GM21529 (cell line): ENCODE data around the gene NEMP2.
"Not testable (repeated sequence)": the region's sequence is repeated elsewhere in the genome, so short reads cannot be mapped to it uniquely, and the experiment has no call there.

Experiments used
- ATAC-seq: cut with Tn5 transposase; IDR thresholded peaks from one replicate; pipeline ENCODE4 v1.9.1; 2021; ENCODE audit not compliant: unreplicated experiment

NEMP2 gene

DNA sequence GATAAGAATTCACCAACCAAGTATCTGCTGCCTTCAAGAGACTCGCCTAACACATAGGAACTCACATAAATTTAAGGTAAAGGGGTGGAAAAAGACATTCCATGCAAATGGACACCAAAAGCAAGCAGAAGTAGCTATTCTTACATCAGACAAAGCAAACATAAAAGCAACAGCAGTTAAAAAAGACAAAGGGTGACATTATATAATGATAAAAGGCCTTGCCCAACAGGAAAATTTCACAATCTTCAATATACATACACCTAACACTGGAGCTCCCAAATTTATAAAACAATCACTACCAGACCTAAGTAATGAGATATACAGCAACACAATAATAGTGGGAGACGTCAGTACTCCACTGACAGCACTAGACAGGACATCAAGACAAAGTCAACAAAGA is 41.4 kb downstream of the NEMP2 start:
- ATAC-seq: no peak

DNA sequence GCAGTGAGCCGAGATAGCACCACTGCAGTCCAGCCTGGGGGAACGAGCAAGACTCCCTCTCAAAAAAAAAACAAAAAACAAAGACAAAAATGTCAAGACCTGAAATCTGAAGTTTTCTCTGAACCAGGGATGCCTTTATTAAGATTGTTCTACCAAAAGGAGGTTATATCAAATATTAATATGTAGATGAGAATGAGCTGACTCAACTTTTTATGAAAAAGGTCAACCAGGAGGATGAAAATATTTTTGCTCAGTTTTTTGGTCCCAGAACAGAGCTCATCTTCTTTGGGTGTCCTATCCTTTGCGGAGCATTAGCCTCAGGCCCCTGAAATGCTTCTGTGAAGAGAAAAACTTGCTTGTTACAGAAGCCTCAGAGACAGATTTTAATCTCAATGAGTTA is 44.0 kb downstream of the NEMP2 start:
- no peak for ATAC-seq

GRCh38 chr2:190489475-190489874 is 45.0 kb downstream of the NEMP2 start:
- ATAC-seq: no peak

DNA sequence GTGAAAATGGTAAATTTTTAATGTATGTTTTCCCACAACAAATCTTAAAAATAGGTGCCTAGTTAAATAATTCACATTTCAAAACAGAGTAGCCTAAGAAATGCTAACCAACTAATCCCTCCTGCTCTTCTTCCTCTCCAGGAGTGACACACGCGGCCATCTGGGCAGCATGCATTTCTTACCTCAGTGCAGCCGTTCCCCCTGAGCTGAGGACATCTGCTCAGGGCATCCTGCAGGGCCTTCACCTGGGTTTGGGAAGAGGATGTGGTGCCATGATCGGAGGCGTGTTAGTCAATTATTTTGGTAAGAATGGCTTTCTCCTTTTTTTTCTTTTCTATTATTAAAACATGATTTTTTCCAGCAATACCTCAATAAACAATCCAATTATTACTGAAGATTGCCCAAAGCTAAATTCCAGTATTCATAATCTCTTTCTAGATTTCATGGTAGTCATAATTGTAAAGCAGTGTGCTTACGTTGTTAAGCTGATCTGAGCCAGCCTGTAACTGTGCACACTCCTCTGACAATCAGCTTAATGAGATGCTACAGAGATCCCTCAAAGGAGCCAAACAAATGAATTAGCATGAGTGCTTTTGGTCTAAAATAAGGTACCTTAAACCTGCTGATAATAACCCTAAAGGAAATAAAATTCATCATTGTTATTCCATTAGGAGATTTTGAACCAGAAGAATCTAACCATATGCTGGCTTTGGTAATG is 45.8 kb downstream of the NEMP2 start:
- ATAC-seq: no peak

- ATAC-seq: no peak
These were observed 48.4 kb downstream of the NEMP2 start for GRCh38 chr2:190486037-190486623.

DNA sequence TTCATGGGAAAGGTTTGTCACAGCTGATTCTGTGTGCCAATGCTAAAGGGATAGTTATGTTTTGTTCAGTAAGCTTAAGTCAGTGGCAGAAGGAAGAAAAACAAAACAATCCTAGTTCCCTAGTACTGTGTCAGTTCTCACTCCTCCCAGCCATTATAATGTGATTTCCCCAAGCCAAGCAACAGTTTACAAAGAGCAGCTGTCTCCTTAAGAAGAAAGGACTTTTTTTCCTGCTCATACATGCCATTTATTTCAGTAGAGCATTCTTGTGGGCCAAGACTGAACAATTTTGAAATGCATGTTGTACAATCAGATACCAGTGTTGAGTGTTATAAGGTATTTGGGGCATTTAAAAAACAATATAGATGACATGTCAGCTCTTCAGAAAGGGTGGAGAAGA is 52.1 kb downstream of the NEMP2 start:
- no peak for ATAC-seq

DNA sequence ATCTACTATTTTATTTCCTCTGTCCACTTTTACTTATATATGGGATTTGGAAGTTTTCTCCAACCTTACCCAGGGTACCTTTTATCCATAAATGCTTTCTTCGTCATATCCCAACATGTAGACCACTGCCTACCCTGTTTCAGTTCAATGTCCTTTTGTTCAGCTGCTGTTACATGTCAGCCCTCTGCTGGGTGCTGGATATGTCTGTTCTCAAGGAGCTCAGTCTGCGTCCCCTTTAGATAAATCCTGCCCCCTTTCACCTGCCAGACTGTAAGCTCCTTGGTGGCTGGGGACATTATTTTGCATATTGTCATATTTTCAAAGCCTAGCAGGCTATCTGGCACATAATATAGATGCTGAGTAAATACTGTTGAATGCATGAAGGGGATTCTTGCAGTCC is 53.2 kb downstream of the NEMP2 start:
- ATAC-seq: no peak

DNA sequence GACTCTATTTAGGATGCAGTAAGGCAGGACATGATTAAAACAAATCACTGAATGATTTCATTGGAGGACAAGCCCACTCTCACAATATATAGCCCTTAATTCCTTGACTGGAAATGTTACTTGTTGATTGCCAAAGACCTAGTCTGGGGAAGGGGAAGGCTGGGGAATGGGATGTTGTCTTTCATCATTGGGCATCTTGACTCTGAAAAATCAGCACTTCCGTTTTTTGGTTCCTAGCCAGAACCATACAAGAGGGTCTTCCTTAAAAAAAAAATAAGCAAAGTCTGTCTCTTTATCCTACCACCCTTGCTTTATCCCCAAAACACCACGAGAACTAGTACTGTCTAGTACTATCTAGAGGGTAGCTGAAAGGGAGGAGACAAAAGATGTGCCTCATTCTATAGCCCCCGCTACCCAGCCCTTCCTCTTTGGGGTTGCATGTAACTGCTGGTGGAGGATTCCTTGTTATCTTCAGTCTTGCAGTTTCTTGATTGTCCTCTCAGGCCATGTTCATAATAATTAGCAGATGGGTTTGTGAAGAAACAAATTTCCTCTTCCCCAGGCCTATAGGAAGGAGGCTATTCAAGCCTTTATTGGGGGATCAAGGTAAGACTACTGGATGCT is 55.8 kb downstream of the NEMP2 start:
- ATAC-seq: no peak

- ATAC-seq: no peak
These were observed 56.7 kb downstream of the NEMP2 start for GRCh38 chr2:190477661-190478454.

- ATAC-seq: no peak
These were observed 64.2 kb downstream of the NEMP2 start for GRCh38 chr2:190470256-190470826.

- no peak for ATAC-seq
These were observed 64.8 kb downstream of the NEMP2 start for GRCh38 chr2:190469771-190470170.

DNA sequence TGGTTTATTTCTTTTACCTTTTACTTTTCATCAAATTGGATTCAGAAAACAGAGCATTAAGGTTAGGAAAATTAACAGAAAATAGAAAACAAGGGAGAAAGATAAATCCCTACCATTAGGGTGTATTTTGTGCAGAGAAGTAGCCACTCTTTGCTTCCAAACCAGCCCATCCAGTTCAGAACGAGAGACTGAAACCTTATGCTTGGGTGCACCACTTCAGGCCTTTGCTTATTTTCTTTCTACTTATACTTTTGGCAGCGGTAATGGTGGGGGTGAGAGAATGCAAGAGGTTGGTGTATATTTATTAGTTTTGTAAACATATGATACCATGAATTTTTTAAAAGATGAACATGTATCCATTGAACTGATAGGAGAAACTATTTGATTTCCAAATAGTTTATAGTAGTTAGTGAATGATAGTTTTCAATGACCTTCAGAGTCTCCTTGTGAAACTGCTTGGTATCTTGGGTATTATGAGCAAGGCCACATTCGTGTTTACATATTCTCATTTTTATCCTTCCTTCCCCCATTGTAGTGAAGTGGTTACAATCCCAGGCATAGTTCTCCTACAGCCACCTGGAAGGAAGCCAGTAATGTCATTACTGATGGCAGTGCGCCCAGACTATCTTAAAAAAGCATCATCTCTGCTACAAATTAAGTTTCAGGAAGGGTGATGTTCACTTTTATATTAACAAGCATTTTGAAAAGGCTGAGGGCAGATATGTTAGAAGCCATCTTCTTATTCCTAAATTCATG is 65.5 kb downstream of the NEMP2 start:
- no peak for ATAC-seq

- ATAC-seq: not testable (repeated sequence)
These were observed 66.2 kb downstream of the NEMP2 start for GRCh38 chr2:190468354-190468753.

DNA sequence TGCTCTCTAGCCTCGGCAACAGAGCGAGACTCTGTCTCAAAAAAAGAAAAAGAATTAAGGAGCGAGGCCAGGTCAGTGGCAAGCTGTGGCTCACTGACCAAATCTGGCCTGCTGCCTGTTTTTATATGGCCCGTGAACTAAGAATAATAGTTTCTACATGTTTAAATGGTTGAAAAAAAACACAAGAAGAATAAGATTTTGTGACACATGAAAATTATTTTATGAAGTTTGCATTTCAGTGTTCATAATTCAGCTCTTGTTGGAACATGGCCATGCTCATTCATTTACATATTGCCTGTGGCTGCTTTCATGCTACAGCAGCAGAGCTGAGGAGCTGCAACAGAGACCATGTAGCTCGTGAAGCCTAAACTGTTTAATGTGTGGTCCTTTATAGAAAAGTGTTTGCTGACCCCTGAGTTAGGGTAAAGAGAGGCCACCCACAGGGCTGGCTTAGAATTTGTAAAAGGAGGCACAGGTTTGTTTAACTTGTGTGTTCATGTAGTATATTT is 66.9 kb downstream of the NEMP2 start:
- ATAC-seq: peak; percentile 37

GRCh38 chr2:190466819-190467446 is 67.6 kb downstream of the NEMP2 start:
- ATAC-seq: no peak

DNA sequence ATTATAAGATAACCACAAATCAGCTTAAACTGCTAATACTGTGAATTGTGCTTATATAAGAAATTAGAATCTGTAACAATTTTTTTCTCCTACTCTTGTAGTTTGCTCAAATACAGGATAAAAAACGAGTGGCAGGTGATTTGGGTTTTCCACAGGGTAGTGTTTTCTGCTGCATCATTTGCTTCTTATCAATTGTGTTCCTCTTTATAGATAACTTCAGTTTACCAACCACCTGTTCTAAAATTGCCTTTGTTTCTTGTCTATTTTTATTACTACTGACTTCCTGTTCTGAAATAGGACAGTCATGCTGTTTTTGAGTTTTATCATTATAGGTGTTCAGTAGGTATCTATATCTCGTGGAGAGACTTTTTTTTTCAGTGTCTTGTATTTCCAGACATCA is 69.5 kb downstream of the NEMP2 start:
- peak; percentile 56 for ATAC-seq

- ATAC-seq: no peak
These were observed 71.9 kb downstream of the NEMP2 start for GRCh38 chr2:190462611-190463010.

DNA sequence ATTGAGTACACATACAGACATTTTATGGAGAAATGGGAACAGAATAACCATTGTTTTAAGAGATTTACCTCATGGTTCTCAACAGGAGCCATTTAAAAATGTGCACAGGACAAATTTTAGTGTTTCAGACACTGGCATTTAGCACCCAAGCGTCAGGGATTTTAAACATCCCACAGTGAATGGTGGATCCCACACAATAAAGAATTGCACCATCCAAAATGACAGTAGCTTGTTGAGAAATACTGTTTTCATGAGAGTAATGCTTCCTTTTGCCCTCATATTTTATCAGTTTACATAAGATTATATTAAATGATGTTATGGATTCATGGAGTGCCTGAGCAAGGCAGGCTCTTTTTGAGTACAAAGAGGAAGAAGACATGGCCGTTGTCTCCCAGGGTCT is 72.3 kb downstream of the NEMP2 start:
- ATAC-seq: no peak

- no peak for ATAC-seq
These were observed 74.0 kb downstream of the NEMP2 start for GRCh38 chr2:190460487-190460886.

GRCh38 chr2:190459881-190460280 is 74.6 kb downstream of the NEMP2 start:
- ATAC-seq: no peak
